Measurements from ENCODE around the gene NCLN. TPM values are rescaled to one million over a fixed set of nuclear protein-coding genes. Genes with fewer than 3 reads are reported as not detected.
"Not testable (repeated sequence)": the region's sequence is repeated elsewhere in the genome, so short reads cannot be mapped to it uniquely, and the experiment has no call there.

NCLN gene
- total RNA-seq, 1 experiment from 2014 or later = 105 TPM

DNA sequence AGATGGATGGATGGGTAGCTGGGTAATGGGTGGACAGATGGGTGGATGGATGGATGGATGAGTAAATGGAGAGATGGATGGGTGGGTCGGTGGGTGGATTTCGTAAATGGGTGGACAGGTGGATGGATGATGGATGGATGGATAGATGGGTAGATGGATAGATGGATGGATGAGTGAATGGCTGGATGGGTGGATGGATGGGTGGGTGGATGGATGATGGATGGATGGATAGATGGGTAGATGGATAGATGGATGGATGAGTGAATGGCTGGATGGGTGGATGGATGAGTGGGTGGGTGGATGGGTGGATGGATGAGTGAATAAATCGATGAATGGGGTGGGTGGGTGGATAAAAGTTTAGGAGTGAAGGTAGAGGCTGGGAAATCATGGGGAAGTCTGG is 31.3 kb upstream of the NCLN start:
- DNase-seq (ENCODE audit: low read depth) = not testable (repeated sequence)

DNA sequence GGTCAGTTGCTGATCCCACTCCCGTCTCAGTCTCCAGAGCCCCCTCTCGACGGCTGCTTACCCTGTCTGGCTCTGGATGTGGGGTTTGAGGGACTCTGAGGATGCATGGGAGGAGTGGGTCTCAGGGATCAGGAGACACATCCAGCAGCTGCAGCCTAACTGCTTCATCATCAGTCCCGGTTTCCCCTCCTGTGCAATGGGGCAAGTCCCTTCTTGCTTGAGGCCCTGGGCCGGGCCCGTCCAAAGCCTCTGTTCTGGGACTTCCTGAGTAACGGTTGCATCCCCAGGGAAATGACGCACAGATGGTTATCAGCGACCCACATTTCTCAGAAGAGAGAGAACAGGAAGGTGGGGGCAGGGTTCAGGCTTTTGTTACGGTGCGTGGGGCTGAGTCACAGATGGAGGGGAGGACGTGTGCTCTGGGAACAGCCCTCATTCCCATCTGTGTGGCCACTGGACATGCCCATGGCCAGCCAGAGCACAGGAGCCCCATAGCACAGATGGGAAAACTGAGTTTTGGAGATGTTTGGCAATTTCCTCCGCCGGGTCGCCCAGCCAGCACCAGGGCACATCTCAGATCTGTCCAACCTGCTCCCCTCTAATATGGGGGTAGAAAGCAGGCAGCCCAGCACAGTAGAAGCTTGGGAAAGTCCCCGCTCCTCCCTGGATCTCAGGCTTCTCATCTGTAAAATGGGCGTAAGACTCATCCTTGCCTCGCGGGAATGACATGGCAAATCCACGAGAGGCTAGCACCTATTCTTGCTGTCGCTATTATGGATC is 30.6 kb upstream of the NCLN start:
- peak; percentile 99 for DNase-seq (ENCODE audit: low read depth)

DNA sequence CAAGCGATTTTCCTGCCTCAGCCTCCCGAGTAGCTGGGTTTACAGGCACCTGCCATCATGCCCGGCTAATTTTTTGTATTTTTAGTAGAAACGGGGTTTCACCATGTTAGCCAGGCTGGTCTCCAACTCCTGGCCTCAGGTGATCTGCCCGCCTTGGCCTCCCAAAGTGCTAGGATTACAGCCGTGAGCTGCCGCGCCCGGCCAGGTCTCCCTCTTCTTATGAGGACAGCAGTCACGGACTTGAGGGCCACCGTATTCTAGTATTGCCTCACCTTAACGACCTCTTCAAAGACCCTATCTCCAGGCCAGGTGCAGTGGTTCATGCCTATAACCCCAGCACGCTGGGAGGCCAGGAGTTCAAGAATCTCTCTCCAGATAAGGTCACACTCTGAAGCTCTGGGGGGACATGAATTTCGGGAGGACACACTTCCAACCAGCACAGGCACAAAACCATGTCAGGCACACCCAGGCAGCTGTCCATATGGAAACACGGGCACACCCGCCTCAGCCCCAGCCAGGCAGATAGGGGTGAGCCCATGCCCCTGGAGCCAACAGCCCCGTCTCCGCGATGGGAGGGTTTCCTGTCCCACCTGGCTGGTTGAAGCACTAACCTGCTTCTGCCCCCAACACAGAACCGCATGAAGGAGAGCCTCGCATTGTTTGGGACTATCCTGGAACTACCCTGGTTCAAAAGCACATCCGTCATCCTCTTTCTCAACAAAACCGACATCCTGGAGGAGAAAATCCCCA is 28.5 kb upstream of the NCLN start:
- DNase-seq (ENCODE audit: low read depth) = no peak

DNA sequence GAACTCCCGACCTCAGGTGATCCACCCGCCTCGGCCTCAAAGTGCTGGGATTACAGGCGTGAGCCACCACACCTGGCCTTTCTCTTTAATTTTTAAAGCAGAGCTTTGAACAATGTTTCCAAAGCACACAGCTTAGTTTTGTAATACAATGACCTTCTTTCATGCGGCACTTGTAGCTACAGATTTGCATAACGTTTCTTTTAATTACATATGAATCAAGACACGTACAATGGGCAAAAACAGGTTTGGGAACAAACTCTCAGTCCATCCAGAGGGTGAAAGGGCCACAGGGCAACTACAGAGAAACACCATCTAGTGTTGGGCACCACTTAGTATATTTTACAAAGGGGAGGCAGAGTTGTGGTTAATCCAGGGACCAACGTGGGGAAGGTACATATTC is 26.2 kb upstream of the NCLN start:
- no peak for DNase-seq (ENCODE audit: low read depth)

DNA sequence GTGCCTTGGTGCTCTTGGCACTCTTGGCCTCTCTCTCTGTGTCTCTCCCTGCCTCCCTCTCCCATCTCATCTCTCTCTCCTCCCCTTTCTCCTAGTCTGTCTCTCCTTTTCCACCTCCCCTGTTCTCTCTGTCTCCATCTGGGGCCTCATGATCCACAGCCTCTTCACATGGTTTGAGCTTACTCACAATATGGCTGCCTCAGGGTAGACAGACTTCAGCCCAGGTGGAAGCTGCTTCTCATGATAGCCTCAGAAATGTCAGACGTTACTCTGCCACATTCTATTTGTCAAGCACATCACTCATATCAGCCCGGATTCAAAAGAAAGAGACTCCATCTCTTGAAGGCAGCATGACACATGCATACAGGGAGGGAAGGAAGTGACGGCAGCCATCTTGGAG is 25.5 kb upstream of the NCLN start:
- no peak for DNase-seq (ENCODE audit: low read depth)

DNA sequence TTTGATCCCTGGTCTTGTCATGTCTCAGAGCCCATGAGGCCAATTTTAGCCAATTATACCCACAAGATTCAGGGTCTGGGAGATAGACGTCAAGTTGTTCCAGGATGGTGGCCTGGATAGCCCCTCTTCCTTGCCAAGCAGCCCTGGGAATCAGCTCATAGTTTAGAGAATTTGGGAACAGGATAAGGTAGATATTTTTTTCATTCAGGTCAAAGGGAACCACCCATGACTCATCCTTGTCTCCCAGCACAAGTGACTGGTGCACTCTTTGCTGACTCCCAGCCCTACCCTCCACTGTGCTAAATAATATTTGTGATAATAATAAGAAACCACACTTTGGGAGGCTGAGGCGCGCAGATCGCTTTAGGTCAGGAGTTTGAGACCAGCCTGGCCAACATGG is 24.3 kb upstream of the NCLN start:
- DNase-seq (ENCODE audit: low read depth) = peak; percentile 43

DNA sequence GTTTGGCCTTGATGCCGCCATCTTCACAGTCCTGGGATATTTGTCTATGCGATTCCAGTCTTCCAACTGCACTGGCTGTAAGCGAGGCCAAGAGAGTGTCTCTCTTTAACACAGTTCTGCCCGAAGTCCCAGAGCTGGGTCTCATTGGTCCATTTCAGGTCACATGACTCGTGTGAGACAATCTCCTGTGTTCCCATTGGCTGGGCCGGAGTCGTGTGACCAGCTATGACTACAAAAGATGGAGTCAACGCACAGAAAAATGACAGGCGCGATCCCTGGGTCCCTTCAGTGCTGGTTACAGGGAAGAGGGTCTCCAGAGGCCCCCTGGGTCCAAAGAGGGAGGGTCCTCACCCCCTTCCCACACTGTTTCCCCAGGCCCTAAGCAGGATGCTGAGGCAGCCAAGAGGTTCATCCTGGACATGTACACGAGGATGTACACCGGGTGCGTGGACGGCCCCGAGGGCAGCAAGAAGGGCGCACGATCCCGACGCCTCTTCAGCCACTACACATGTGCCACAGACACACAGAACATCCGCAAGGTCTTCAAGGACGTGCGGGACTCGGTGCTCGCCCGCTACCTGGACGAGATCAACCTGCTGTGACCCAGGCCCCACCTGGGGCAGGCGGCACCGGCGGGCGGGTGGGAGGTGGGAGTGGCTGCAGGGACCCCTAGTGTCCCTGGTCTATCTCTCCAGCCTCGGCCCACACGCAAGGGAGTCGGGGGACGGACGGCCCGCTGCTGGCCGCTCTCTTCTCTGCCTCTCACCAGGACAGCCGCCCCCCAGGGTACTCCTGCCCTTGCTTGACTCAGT is 23.1 kb upstream of the NCLN start:
- peak; percentile 49 for DNase-seq (ENCODE audit: low read depth)

DNA sequence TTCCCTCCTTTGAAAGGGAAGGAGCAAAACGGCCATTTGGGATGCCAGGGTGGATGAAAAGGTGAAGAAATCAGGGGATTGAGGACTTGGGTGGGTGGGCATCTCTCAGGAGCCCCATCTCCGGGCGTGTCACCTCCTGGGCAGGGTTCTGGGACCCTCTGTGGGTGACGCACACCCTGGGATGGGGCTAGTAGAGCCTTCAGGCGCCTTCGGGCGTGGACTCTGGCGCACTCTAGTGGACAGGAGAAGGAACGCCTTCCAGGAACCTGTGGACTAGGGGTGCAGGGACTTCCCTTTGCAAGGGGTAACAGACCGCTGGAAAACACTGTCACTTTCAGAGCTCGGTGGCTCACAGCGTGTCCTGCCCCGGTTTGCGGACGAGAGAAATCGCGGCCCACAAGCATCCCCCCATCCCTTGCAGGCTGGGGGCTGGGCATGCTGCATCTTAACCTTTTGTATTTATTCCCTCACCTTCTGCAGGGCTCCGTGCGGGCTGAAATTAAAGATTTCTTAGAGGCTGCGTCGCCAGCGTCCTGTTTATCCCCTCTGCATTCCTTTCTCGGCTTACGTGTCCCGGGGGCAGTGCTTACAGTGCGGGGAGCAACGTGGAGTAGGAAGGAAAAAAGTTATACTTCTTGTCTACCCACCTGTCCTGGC is 22.4 kb upstream of the NCLN start:
- peak; percentile 44 for DNase-seq (ENCODE audit: low read depth)

DNA sequence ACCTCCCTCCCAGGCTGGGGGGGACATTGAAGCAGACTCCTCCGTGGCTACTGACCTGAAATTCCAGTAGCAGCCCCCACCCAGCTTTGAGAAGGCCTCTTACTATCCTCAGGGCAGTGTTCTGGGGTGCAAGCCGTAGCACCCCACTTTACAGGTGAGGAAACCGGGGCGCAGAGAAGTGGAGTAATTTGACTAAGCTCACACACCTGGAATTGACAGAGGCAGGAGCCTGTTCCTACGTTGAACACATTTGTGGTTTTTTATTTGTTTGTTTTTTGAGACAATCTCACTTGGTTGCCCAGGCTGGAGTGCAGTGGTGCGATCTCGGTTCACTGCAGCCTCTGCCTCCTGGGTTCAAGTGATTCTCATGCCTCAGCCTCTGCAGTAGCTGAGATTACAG is 21.8 kb upstream of the NCLN start:
- no peak for DNase-seq (ENCODE audit: low read depth)

DNA sequence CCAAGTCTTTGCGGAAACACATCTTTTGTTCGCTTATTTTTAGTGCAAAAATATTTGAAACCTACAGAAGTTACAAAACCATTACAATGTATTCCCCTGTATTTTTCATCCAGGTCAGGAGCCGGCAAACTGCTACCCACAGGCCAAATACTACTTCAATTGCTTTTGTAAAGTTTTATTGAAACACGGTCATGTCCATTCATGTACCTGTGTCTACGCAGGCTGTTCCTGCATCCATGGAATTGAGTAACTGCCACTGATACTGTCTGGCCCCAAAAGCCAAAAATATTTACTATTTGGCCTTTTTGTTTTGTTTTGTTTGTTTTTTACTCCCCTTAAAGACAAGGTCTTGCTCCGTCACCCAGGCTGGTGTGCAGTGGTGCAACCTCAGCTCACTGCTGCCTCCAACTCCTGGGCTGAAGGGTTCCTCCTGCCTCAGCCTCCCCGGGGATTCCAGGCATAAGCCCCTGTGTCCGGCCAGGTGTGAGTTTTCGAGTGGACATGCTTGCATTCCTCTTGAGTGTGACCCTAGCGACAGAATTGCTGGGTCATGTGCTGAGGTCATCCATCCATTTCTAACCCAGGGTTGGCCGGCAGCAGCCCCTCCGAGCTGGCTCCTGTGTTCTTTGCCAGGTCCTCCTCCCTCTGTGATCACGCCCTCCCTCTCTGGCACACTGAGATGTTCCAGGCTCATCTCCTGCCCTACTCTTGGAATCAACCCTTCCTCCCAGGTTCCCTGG is 18.0 kb upstream of the NCLN start:
- no peak for DNase-seq (ENCODE audit: low read depth)

DNA sequence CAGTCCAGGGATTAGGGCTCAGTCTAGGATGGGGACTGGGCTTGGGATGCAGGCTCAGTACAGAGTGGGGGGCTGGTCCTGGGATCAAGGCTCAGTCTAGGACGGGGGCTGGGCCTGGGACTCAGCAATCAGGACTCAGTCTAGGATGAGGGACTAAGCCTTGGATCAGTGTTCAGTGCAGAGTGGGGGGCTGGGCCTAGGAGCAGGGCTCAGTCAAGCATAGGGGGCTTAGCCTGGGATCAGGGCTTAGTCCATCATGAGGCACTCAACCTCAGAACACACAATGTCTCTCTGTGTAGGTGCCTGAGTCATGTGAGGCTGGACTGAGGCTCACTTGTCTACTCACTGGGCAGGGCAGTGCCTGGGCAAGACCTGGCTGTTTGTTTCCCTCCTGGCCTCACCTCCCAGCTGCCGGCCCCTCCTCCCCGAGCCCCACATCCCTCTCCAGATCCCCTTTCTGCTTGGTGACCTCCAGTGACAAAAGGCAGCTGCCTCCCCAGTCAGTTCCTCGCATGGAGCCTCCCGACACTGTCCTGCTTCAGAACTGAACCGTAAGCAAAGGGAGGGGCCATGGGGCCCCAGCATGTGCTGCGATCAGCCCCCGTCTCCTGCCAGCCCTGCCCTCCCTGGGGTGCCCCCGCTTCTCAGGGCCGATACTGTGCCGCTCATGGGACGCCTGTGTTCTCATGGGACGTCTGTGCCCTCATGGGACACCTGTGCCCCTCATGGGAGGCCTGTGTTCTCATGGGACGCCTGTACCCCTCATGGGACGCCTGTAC is 13.6 kb upstream of the NCLN start:
- DNase-seq (ENCODE audit: low read depth) = no peak

DNA sequence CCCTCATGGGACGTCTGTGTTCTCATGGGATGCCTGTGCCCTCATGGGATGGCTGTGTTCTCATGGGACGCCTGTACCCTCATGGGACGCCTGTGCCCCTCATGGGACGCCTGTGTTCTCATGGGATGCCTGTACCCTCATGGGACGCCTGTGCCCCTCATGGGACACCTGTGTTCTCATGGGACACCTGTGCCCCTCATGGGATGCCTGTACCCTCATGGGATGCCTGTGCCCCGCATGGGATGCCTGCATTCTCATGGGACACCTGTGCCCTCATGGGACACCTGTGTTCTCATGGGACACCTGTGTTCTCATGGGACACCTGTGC is 13.1 kb upstream of the NCLN start:
- DNase-seq (ENCODE audit: low read depth) = not testable (repeated sequence)

DNA sequence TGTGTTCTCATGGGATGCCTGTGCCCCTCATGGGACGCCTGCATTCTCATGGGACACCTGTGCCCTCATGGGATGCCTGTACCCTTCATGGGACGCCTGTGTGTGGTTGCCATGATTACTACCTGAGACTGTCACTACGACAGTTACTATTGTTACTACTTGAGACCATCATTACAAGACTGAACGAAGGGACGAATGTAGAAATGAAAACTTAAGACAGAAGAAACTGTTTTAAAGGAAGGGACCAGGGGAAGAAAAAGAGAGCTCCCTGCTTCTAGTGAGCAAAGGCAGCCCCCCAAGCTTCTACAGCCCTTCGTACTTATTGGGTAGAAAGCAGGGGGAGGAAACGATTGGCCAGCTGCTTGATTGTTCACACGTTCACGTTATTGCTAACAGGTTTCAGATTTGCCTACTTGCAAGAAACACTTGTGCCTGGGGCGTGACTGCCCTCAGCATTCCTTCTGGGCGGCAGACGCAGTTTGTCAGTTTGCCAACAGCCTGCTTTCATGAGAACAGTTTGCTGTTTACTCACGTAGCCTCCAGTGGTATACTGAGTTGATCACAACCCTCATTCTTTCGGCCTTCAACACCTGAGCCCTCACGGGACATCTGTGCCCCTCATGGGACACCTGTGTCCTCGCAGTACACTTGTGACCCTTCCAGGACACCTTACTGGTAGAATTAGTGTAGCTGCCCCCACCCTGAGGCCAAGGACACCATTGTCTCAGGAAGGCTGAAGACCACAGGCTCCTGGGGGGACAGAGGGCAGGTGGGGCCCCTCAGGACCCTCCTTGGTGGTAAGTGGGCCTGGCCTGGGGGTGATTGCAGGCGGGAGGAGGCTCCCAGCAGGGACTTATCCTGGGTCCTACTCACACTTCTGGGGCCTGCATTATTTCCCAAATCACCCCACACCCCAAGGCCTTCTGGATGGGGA is 9.7 kb upstream of the NCLN start:
- peak; percentile 68 for DNase-seq (ENCODE audit: low read depth)

DNA sequence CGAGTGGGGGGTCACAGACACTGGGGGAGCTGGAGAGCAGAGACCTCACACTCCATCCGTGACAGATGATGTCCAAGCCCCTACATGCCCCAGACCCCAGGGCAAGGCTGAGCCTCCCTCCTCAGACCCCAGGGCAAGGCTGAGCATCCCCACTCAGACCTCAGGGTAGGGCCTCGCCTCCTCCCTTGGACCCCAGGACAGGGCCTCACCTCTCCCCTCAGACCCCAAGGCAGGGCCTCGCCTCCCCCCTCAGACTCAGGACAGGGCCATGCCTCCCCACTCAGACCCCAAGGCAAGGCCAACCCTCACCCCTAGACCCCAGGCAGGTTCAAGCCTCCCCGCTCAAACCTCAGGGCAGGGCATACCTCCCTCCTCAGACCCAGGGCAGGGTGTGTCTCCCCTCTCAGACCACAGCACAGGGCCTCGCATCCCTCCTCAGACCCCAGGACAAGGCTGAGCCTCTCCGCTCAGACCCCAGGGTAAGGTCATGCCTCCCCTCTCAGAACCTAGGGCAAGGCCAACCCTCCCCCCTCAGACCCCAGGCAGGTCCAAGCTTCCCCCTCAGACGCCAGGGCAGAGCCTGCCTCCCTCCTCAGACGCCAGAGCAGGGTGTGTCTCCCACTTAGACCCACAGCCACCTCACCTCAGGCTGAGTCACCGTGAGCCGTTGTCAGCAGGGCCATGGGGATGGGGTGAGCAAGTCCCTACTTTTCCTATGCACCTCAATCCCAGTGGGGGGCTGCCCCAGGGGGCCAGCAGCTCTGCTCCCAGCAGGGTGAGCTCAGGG is 8.8 kb upstream of the NCLN start:
- peak; percentile 48 for DNase-seq (ENCODE audit: low read depth)

DNA sequence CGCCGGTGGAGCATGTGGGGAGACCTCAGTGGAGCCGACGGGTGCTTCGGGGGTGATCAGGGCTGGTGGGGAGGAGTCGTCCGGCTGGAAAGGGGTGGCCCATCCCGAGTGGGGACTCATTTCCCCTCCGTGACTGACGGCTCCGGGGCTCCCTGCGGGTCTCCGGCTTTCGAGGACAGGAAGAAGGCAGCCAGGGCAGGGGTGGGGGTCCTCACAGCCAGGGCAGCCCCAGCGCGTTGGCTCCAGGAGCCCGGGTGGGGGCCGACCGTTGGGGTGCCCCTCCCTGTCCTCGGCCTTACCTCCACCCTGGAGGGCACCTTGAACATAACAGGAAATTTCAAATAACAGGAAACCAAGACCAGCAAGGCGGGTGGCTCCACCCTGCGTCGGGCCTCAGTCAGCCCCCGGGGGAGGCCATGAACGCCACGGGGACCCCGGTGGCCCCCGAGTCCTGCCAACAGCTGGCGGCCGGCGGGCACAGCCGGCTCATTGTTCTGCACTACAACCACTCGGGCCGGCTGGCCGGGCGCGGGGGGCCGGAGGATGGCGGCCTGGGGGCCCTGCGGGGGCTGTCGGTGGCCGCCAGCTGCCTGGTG is 7.3 kb upstream of the NCLN start, which contains the start of gene S1PR4:
S1PR4 (plus strand) TSS at position 393 of the 596 bp plus-strand sequence; CDS start at position 417, 24 bp downstream.
- DNase-seq (ENCODE audit: low read depth) = no peak

DNA sequence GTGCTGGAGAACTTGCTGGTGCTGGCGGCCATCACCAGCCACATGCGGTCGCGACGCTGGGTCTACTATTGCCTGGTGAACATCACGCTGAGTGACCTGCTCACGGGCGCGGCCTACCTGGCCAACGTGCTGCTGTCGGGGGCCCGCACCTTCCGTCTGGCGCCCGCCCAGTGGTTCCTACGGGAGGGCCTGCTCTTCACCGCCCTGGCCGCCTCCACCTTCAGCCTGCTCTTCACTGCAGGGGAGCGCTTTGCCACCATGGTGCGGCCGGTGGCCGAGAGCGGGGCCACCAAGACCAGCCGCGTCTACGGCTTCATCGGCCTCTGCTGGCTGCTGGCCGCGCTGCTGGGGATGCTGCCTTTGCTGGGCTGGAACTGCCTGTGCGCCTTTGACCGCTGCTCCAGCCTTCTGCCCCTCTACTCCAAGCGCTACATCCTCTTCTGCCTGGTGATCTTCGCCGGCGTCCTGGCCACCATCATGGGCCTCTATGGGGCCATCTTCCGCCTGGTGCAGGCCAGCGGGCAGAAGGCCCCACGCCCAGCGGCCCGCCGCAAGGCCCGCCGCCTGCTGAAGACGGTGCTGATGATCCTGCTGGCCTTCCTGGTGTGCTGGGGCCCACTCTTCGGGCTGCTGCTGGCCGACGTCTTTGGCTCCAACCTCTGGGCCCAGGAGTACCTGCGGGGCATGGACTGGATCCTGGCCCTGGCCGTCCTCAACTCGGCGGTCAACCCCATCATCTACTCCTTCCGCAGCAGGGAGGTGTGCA is 6.6 kb upstream of the NCLN start:
- DNase-seq (ENCODE audit: low read depth) = no peak

DNA sequence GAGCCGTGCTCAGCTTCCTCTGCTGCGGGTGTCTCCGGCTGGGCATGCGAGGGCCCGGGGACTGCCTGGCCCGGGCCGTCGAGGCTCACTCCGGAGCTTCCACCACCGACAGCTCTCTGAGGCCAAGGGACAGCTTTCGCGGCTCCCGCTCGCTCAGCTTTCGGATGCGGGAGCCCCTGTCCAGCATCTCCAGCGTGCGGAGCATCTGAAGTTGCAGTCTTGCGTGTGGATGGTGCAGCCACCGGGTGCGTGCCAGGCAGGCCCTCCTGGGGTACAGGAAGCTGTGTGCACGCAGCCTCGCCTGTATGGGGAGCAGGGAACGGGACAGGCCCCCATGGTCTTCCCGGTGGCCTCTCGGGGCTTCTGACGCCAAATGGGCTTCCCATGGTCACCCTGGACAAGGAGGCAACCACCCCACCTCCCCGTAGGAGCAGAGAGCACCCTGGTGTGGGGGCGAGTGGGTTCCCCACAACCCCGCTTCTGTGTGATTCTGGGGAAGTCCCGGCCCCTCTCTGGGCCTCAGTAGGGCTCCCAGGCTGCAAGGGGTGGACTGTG is 5.9 kb upstream of the NCLN start:
- no peak for DNase-seq (ENCODE audit: low read depth)
